ENCODE measurements around the gene CACNA1H. TPM values are rescaled to one million over a fixed set of nuclear protein-coding genes. Genes with fewer than 3 reads are reported as not detected.

CACNA1H gene
- total RNA-seq, 1 donor from 2014 or later = 73.2 TPM

- H3K36me3 Mint-ChIP-seq (ENCODE audit: low read depth) = no peaks in the 10 kb centered on the region
- H3K4me3 Mint-ChIP-seq (ENCODE audit: unreplicated experiment) = no peak overlapping the region
- no peaks in the 10 kb centered on the region for H3K9me3 Mint-ChIP-seq (ENCODE audit: low read depth)
- no peaks in the 10 kb centered on the region for H3K27me3 Mint-ChIP-seq (ENCODE audit: low read depth)
- peaks cover 30% of the 10 kb centered on the region for H3K4me1 Mint-ChIP-seq (ENCODE audit: low read depth)
- peak overlapping the region; percentile 54 for H3K27ac Mint-ChIP-seq (ENCODE audit: unreplicated experiment)
- DNase-seq (ENCODE audit: low spot score) = no peak
- TF ChIP-seq, protein P1, sequence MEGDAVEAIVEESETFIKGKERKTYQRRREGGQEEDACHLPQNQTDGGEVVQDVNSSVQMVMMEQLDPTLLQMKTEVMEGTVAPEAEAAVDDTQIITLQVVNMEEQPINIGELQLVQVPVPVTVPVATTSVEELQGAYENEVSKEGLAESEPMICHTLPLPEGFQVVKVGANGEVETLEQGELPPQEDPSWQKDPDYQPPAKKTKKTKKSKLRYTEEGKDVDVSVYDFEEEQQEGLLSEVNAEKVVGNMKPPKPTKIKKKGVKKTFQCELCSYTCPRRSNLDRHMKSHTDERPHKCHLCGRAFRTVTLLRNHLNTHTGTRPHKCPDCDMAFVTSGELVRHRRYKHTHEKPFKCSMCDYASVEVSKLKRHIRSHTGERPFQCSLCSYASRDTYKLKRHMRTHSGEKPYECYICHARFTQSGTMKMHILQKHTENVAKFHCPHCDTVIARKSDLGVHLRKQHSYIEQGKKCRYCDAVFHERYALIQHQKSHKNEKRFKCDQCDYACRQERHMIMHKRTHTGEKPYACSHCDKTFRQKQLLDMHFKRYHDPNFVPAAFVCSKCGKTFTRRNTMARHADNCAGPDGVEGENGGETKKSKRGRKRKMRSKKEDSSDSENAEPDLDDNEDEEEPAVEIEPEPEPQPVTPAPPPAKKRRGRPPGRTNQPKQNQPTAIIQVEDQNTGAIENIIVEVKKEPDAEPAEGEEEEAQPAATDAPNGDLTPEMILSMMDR (IDR thresholded peaks at IDR 0.05) = no peak
These were observed 10.7 kb downstream of the CACNA1H start for GRCh38 chr16:1163567-1164055.

GRCh38 chr16:1164382-1164781, 11.5 kb downstream of the CACNA1H start:
- no peaks in the 10 kb centered on the region for H3K9me3 Mint-ChIP-seq (ENCODE audit: low read depth)
- no peak overlapping the region for H3K27ac Mint-ChIP-seq (ENCODE audit: unreplicated experiment)
- no peaks in the 10 kb centered on the region for H3K36me3 Mint-ChIP-seq (ENCODE audit: low read depth)

GRCh38 chr16:1164975-1165374, 12.1 kb downstream of the CACNA1H start:
- DNase-seq (ENCODE audit: low spot score) = no peak
- no peak overlapping the region for H3K4me3 Mint-ChIP-seq (ENCODE audit: unreplicated experiment)
- TF ChIP-seq, protein P1 (IDR thresholded peaks at IDR 0.05) = no peak
- no peak overlapping the region for H3K27ac Mint-ChIP-seq (ENCODE audit: unreplicated experiment)
- H3K27me3 Mint-ChIP-seq (ENCODE audit: low read depth) = no peaks in the 10 kb centered on the region
- no peaks in the 10 kb centered on the region for H3K9me3 Mint-ChIP-seq (ENCODE audit: low read depth)
- peaks cover 24% of the 10 kb centered on the region for H3K4me1 Mint-ChIP-seq (ENCODE audit: low read depth)
- H3K36me3 Mint-ChIP-seq (ENCODE audit: low read depth) = no peaks in the 10 kb centered on the region

More at GRCh38 chr16:1164382-1164781, 11.5 kb downstream of the CACNA1H start:
- TF ChIP-seq, protein P1 (IDR thresholded peaks at IDR 0.05) = no peak
- DNase-seq (ENCODE audit: low spot score) = no peak
- peaks cover 25% of the 10 kb centered on the region for H3K4me1 Mint-ChIP-seq (ENCODE audit: low read depth)
- H3K27me3 Mint-ChIP-seq (ENCODE audit: low read depth) = no peaks in the 10 kb centered on the region
- H3K4me3 Mint-ChIP-seq (ENCODE audit: unreplicated experiment) = no peak overlapping the region

GRCh38 chr16:1165511-1165910, 12.6 kb downstream of the CACNA1H start:
- no peak for DNase-seq (ENCODE audit: low spot score)
- H3K9me3 Mint-ChIP-seq (ENCODE audit: low read depth) = no peaks in the 10 kb centered on the region
- H3K27me3 Mint-ChIP-seq (ENCODE audit: low read depth) = no peaks in the 10 kb centered on the region
- H3K36me3 Mint-ChIP-seq (ENCODE audit: low read depth) = no peaks in the 10 kb centered on the region
- H3K4me1 Mint-ChIP-seq (ENCODE audit: low read depth) = peaks cover 26% of the 10 kb centered on the region
- no peak overlapping the region for H3K27ac Mint-ChIP-seq (ENCODE audit: unreplicated experiment)
- TF ChIP-seq, protein P1 (IDR thresholded peaks at IDR 0.05) = no peak
- H3K4me3 Mint-ChIP-seq (ENCODE audit: unreplicated experiment) = no peak overlapping the region

- Mint-ChIP-seq H3K4me3 (ENCODE audit: unreplicated experiment) (no peak overlapping the region), H3K36me3 (ENCODE audit: low read depth) (no peaks in the 10 kb centered on the region), H3K27ac (ENCODE audit: unreplicated experiment) (no peak overlapping the region), H3K27me3 (ENCODE audit: low read depth) (no peaks in the 10 kb centered on the region), H3K4me1 (ENCODE audit: low read depth) (peaks cover 29% of the 10 kb centered on the region), H3K9me3 (ENCODE audit: low read depth) (no peaks in the 10 kb centered on the region)
- TF ChIP-seq, protein P1 (IDR thresholded peaks at IDR 0.05) = no peak
- no peak for DNase-seq (ENCODE audit: low spot score)
These were observed 14.6 kb downstream of the CACNA1H start for GRCh38 chr16:1167276-1168107.

Measured in chondrocyte (in vitro differentiated cells).